Bronchial epithelial cell (primary cell): ENCODE data around the gene CRMP1. TPM values are rescaled to one million over a fixed set of nuclear protein-coding genes. Genes with fewer than 3 reads are reported as not detected.

ENCODE experiments used
- DNase-seq: peaks from one replicate; pipeline ENCODE4 v3.0.0-alpha.2; 2010; ENCODE audit warnings: low read depth
- FAIRE-seq: peaks from 2 replicates; lab custom pipeline; 2011; peaks lifted over from hg19 to GRCh38; lab: Jason Lieb, UNC
- H3K27me3 ChIP-seq: 2 replicates; pipeline ENCODE4 v1.5.1; 2011; ENCODE audit warnings: low read length; ENCODE audit not compliant: control insufficient read depth, insufficient read depth
- H3K36me3 ChIP-seq: 2 replicates; pipeline ENCODE4 v1.5.1; 2011; ENCODE audit warnings: low read length; ENCODE audit not compliant: control insufficient read depth, insufficient read depth
- H3K4me3 ChIP-seq: 2 replicates; pipeline ENCODE4 v1.5.1; 2011; ENCODE audit warnings: mild to moderate bottlenecking, low read depth, low read length, control low read depth
- total RNA-seq: library from RNA; depleted of rRNA; stranded (reverse); fragments of >200 nt; gene quantifications from 2 replicates; pipeline ENCODE4 v1.2.1, GENCODE V29; 2014
- TF ChIP-seq, protein P1 (sequence below): IDR thresholded peaks from 2 replicates; pipeline ENCODE4 v1.5.1; 2011; ENCODE audit warnings: mild to moderate bottlenecking, moderate library complexity, low read length, control low read depth, inconsistent platforms; ENCODE audit not compliant: insufficient read depth, severe bottlenecking

Gene CRMP1
- total RNA-seq, 1 donor from 2014 or later, result not detected

DNA sequence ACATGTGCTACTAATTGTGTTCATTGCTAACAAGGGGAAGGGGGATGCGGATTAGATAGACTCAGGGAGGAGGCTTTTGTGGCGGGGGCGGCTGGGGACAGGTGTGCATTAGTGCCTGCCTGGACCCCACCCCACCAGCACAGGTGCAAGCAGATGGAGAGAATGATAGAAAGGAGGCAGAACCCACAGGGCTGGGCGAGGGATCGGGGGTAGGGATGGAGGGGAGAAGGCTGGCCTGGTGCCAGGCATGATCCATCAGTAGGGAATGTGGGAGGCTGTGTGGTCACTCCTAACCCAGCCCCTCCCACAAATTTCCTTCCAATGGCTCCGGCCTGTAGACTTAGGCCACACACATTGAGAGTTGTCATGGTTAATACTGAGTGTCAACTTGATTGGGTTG lies 30.5 kb upstream of the CRMP1 start:
- DNase-seq, result no peak
- Histone ChIP-seq H3K27me3 (no peaks in the 10 kb centered on the region), H3K4me3 (no peak overlapping the region), H3K36me3 (no peaks in the 10 kb centered on the region)
- TF ChIP-seq, protein P1, sequence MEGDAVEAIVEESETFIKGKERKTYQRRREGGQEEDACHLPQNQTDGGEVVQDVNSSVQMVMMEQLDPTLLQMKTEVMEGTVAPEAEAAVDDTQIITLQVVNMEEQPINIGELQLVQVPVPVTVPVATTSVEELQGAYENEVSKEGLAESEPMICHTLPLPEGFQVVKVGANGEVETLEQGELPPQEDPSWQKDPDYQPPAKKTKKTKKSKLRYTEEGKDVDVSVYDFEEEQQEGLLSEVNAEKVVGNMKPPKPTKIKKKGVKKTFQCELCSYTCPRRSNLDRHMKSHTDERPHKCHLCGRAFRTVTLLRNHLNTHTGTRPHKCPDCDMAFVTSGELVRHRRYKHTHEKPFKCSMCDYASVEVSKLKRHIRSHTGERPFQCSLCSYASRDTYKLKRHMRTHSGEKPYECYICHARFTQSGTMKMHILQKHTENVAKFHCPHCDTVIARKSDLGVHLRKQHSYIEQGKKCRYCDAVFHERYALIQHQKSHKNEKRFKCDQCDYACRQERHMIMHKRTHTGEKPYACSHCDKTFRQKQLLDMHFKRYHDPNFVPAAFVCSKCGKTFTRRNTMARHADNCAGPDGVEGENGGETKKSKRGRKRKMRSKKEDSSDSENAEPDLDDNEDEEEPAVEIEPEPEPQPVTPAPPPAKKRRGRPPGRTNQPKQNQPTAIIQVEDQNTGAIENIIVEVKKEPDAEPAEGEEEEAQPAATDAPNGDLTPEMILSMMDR, result no peak
- no peak for FAIRE-seq

DNA sequence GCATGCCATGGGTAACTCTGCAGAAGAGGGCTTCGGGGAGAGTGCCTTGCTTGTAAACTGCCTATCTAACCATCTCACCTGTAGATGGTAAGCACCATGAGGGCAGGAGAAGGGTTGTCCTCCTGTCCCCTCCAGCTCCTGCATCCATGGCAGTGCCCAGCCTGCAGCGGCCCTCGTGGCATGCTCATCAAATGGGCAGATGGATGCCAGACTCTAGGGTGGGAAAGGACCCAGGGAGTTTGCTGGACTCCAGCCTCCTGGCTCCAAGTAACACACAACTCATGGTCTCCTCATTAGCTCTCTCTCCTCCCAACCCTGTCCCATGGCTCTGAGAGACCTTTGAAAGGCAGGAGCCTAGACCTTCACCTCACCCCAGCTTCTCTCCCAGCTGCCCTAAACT lies 29.7 kb upstream of the CRMP1 start:
- TF ChIP-seq, protein P1, result no peak
- no peaks in the 10 kb centered on the region for H3K36me3 ChIP-seq
- no peaks in the 10 kb centered on the region for H3K27me3 ChIP-seq
- no peak for FAIRE-seq
- DNase-seq, result no peak
- H3K4me3 ChIP-seq, result no peak overlapping the region

DNA sequence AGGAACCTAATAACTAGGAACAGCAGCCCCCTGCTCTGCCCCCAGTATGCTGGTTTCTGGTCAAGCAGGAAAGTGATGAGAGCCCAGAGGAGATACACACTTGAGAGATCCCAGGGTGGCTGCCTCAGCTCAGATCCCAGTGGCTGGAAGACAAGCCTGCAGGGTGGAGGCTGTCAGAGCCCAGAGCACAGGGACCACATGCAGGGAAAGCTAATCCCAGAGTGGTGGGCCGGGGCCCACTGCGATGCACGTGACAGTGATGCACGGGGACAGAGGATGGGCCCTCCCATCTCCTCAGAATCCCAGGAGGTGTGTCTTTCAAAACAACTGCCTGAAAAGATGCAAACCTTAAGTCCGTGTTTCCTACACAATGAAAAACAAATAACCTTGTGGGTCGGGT lies 29.1 kb upstream of the CRMP1 start:
- Histone ChIP-seq H3K27me3 (no peaks in the 10 kb centered on the region), H3K4me3 (no peak overlapping the region), H3K36me3 (no peaks in the 10 kb centered on the region)
- FAIRE-seq (no peak), DNase-seq (no peak)
- TF ChIP-seq, protein P1, result no peak

DNA sequence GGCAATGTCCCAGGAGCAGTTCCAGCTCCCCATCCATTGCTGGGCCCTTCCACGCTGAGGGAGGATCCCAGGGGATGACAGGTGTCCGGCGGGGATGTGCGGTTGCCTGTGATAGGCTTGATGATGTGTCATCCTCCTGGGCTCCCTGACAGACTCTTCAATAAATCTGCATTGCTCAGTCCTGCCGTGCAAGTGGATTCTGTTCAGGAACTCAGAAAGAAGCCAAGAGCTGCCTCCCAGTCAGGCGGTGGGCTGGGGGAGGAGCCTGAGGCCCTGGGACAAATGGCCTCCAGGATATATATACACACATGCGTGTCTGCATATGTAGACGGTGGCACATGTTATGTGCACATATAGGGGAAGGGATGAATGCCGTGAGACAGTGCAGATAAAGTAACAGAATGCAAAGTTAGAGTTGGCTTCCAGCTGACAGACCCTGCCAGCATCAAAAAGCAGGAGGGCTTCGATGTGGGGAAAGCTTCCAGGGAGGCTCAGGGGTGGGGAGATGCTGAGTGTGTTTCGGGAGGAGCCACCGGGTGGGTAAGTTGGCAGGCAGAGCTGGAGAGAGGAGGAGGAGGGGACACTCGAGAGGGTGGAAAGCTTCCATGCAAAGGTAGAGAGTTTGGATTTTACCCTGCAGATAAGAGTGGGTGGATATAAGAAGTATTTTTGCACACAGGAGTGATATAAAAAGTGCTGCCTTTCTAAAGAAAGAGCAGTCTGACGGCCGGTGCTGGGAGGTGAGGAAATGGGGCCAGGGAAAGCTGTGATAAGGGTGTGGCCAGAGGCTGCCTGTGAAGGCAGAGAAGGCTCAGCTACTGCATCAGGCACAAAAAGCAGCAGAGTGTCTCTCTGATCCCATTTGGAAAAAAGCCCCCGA lies 28.5 kb upstream of the CRMP1 start:
- TF ChIP-seq, protein P1, result no peak
- Histone ChIP-seq H3K27me3 (no peaks in the 10 kb centered on the region), H3K4me3 (no peak overlapping the region), H3K36me3 (no peaks in the 10 kb centered on the region)
- DNase-seq (no peak), FAIRE-seq (no peak)

DNA sequence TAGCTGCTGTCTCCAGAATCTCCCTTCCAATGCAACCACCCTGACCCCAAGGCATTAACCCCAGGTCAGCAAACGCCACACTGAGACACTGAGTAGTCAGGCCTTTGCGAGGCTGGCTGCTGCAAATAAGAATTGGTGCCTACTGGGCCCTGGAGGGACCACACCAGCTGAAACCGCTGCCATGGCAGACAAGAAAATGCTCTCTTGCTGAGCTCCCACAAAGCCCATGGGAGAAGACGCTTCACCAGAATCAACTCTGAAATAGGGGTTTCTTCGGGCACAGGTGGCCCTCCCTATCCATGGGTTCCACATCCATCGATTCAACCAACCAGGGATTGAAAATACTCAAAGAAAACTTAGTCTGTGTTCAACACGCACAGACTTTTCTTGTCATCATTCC lies 26.7 kb upstream of the CRMP1 start:
- no peak overlapping the region for H3K4me3 ChIP-seq
- no peaks in the 10 kb centered on the region for H3K36me3 ChIP-seq
- TF ChIP-seq, protein P1, result no peak
- no peak for FAIRE-seq
- DNase-seq, result no peak
- H3K27me3 ChIP-seq, result no peaks in the 10 kb centered on the region
